HCEC 1CT (cell line): ENCODE data around the gene REST.

Source experiments
- DNase-seq: peaks from one replicate; pipeline ENCODE4 v3.0.0-alpha.2; 2017

The REST gene

GRCh38 chr4:56978750-56979303, 71.1 kb downstream of the REST start, which contains the start of gene POLR2B:
POLR2B (plus strand) TSS chr4:56978896; CDS start chr4:56978986, 90 bp downstream.
- peak; percentile 85 for DNase-seq

GRCh38 chr4:56979421-56980072, 71.8 kb downstream of the REST start:
- no peak for DNase-seq

DNA sequence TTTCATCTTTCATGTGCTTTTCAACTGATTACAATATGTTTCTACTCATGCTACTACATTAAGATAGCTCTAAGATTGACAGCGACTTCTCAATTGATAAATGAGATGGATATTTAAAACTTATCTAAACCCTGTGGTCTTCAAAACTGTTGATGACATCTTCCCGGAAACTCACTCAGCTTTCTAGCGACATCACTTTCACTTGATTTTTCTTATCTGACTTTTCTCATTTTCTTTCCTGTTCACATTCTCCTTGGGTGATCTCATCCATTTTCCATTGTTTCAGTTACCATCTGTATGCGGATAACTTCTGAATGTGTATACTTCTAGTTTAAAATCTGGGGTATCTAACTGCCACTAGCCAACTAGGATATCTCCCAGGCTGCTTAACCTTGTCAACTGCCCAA, 74.1 kb downstream of the REST start:
- DNase-seq, result no peak

GRCh38 chr4:56986192-56986591, 78.5 kb downstream of the REST start:
- no peak for DNase-seq

- DNase-seq, result no peak
Observed at GRCh38 chr4:56986952-56987351, 79.3 kb downstream of the REST start.

GRCh38 chr4:56990109-56990905, 82.6 kb downstream of the REST start:
- DNase-seq, result peak; percentile 45

GRCh38 chr4:56995525-56995924, 87.8 kb downstream of the REST start:
- DNase-seq, result peak; percentile 5

DNA sequence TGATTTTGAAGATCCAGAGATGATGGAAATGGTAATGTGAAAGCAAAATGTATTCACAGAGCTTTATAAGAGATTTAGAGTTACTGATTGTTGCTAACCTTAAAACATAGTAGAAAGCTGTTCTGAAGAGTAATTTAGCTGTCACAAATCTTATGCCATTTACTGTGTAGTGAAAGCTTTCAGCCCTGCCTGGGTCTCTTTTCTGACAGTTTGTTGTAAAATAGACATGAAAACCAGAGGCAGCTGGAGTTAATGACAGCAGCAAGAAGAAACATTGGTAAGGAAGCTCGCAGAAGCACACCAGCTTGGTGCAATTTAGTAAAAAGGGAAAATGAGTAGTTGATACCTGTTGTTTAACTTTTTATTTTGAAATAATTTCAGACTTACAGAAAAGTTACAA, 92.1 kb downstream of the REST start:
- no peak for DNase-seq

GRCh38 chr4:57013543-57014120, 105.9 kb downstream of the REST start:
- no peak for DNase-seq
